A549 treated with AZD9567 at 1 μM for 4 hours (cell line): ENCODE results near the gene CDC42EP2. TPM values are rescaled to one million over a fixed set of nuclear protein-coding genes. Genes with fewer than 3 reads are reported as not detected.

Source experiments
- total RNA-seq: library from RNA; stranded (reverse); fragments of 200-300 nt; extraction: Qiagen RNA extraction; gene quantifications from 5 replicates; pipeline ENCODE4 v1.2.3, GENCODE V29; 2022; ENCODE audit not compliant: insufficient read depth

CDC42EP2 gene
- 15.9 to 20.4 TPM (median 17.2 TPM) in 5 replicates for total RNA-seq

GRCh38 chr11:65314501-65315203 lies at the start of gene CDC42EP2:
TSS of gene CDC42EP2 (plus strand) at chr11:65314866. CDS start at chr11:65320899, 6,033 bp downstream.

GRCh38 chr11:65354265-65355012 lies 39.8 kb downstream of the CDC42EP2 start, which contains the start of gene TIGD3:
TSS of gene TIGD3 (plus strand) at chr11:65354751. CDS start at chr11:65355809, 1,058 bp downstream.

Other genes starting within 250 kb of the CDC42EP2 start
- 53.7 to 73.8 TPM (median 71.6 TPM) in 5 replicates for gene CDCA5, start 230.8 kb upstream of the CDC42EP2 start, total RNA-seq
- 36.2 to 60.8 TPM (median 37.2 TPM) in 5 replicates for gene ZFPL1, start 230.6 kb upstream of the CDC42EP2 start, total RNA-seq
- gene VPS51, start 218.7 kb upstream of the CDC42EP2 start, total RNA-seq = 53.4 to 56.1 TPM (median 54.3 TPM) in 5 replicates
- gene TM7SF2, start 203.0 kb upstream of the CDC42EP2 start, total RNA-seq = 5.2 to 8.9 TPM (median 7.1 TPM) in 5 replicates
- 18.0 to 24.2 TPM (median 22.8 TPM) in 5 replicates for gene ZNHIT2, start 197.2 kb upstream of the CDC42EP2 start, total RNA-seq
- 717 to 1,025 TPM (median 998 TPM) in 5 replicates for gene FAU, start 192.7 kb upstream of the CDC42EP2 start, total RNA-seq
- gene MRPL49, start 192.5 kb upstream of the CDC42EP2 start, total RNA-seq = 63.0 to 75.1 TPM (median 69.6 TPM) in 5 replicates
- 32.1 to 46.1 TPM (median 43.1 TPM) in 5 replicates for gene SYVN1, start 180.3 kb upstream of the CDC42EP2 start, total RNA-seq
- not detected in 5 replicates for gene SPDYC, start 144.6 kb upstream of the CDC42EP2 start, total RNA-seq
- 99.3 to 109 TPM (median 108 TPM) in 5 replicates for gene CAPN1, start 132.9 kb upstream of the CDC42EP2 start, total RNA-seq
- gene POLA2, start 52.9 kb upstream of the CDC42EP2 start, total RNA-seq = 10.7 to 16.6 TPM (median 12.9 TPM) in 5 replicates
- gene DPF2, start 19.0 kb downstream of the CDC42EP2 start, total RNA-seq = 39.2 to 41.2 TPM (median 40.8 TPM) in 5 replicates
- gene TIGD3, start 39.9 kb downstream of the CDC42EP2 start, total RNA-seq = 1.3 TPM in 5 replicates
- 8.5 to 11.6 TPM (median 10.3 TPM) in 5 replicates for gene SLC25A45, start 67.8 kb downstream of the CDC42EP2 start, total RNA-seq
- gene FRMD8, start 71.8 kb downstream of the CDC42EP2 start, total RNA-seq = 33.7 to 57.0 TPM (median 56.4 TPM) in 5 replicates
- 95.1 to 289 TPM (median 267 TPM) in 5 replicates for gene NEAT1, start 107.9 kb downstream of the CDC42EP2 start, total RNA-seq
- gene MALAT1, start 184.2 kb downstream of the CDC42EP2 start, total RNA-seq = 55.2 to 111 TPM (median 88.6 TPM) in 5 replicates
- 37.6 to 65.4 TPM (median 64.4 TPM) in 5 replicates for gene SCYL1, start 210.2 kb downstream of the CDC42EP2 start, total RNA-seq
- gene LTBP3, start 243.5 kb downstream of the CDC42EP2 start, total RNA-seq = 65.1 to 117 TPM (median 101 TPM) in 5 replicates